ENCODE measurements around the gene FRMD4A.

FRMD4A gene

DNA sequence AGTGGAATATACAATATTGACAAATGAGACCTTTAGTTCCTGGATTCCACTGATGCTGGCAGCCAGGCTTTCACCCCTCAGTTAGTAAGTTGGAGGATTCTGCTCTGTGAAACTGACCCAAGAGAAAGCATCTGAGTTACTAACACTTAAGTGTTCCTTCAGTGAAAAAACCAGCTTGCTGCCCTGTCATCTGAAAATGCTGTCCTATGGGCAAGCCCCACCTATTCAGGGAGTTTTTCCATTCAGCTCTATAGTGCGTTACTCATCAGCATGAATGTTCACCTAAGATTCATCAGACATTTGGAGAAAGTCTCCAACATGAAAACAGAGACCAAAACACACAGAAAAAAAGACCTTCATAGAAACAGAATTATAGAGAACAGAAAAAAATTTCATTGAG, 706.1 kb downstream of the FRMD4A start:
- in situ Hi-C loops (cut with HindIII; ENCODE audit: low pct_ligation_motif_present, low pct_unique_long_range_greater_than_20kb, low sequenced_read_pairs): no loop called here
- no peak for DNase-seq

DNA sequence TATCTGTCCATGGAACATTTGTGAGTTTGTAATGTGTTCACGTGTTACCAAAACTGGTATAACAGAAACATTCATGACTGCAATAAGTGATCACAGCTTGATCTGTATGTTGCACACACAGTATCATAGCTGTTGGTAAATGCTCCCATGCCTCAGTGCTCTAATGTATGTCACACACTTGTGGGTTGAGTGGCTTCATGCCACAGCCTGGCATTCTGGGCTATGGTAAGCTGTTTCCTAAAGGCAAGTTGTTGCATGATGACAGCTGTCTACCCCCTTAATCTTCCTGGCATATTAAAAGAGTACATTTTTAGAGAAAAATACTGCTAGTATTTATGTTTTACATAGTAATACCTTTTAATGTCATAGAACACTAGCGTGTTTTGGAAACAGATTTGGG, 708.8 kb downstream of the FRMD4A start:
- in situ Hi-C loops (cut with HindIII; ENCODE audit: low pct_ligation_motif_present, low pct_unique_long_range_greater_than_20kb, low sequenced_read_pairs): no loop called here
- DNase-seq: no peak

DNA sequence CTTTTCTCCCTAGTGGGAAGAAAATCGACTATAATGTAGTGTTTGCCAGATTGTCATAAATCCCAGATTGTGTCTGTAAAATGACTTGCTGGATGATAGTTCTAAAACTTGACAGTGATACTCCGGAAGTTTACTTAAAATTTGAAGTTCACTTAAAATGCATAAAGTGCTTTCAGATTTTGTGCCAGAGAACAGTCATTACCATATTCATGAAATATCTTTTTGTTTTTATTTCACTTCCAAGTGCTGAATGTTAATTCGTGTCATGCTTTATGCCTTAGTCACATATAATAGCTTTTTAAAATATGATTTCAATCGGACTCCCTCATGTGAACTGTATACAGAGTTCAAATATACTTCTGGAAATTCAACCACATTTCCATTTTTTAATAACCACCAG, 713.6 kb downstream of the FRMD4A start:
- in situ Hi-C loops (cut with HindIII; ENCODE audit: low pct_ligation_motif_present, low pct_unique_long_range_greater_than_20kb, low sequenced_read_pairs): no loop called here
- no peak for DNase-seq

DNA sequence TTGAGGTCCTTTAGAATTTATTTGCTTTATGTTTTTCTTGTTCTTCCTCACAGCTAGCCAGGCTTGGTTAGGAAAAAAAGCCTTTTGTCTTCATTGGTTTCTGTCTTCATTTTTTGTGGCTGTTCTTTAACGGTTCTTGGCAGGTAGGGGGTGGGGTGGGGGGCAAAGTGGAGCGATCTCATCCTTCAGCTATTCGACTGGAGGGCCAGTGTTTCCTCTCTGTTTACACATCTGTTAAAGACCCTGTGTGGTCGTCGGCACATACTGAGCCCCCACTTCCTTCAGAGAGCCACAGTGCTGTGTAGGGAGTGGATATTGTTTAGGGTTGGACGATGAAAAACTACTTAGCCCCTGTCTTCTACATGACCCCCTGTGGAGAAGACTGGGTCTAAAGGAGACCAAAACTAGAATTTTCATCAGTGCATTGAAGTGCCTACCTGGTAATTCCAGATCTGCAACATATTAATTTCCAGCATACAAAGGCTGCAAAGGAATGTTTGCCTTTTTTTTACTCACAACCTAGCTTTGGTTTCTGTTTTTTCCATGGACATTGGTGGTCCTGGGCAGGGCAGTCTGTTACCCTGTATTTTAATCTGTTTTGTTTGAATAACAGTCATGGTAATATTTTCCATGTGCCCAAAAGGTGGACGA, 714.9 kb downstream of the FRMD4A start:
- no peak for DNase-seq
- in situ Hi-C loops (cut with HindIII; ENCODE audit: low pct_ligation_motif_present, low pct_unique_long_range_greater_than_20kb, low sequenced_read_pairs): no loop called here

DNA sequence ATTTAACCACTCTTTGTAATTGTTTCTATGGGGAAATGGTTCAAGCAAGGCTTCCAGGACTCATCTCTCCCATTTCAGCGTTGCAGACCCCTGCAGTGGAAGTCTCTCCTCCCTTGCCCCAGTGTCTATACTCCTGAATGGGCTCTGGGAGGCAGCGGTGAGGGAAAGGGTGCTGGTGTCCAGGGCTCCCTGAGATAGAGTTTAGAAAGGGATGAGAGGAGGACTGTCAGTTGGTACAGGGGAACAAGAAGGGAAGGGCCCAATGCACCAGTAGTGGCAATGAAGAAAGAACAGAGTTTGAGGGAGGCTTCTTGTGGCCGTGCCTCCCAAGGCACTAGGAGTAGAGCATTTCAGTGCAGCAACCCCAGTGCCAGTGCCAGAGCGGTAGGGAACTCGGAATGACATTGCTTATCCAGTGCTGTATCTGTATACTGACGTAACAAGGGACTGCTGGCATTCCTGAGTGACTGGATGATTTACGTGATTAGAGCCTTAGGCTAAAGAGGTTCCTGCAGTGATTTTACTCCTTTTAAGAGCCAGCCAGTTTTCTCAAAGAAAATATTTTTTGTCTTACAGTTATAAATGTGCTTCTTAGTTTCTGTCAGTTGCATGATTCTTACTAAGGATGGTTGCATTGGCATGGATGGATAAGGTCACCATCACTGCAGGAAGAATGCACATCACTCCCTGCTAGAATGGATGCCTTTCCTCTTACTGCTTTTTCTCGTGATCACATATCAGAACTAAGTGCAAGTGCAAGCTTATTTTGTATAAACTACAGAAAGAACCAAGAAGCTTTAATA, 716.0 kb downstream of the FRMD4A start:
- in situ Hi-C loops (cut with HindIII; ENCODE audit: low pct_ligation_motif_present, low pct_unique_long_range_greater_than_20kb, low sequenced_read_pairs): no loop called here
- no peak for DNase-seq

DNA sequence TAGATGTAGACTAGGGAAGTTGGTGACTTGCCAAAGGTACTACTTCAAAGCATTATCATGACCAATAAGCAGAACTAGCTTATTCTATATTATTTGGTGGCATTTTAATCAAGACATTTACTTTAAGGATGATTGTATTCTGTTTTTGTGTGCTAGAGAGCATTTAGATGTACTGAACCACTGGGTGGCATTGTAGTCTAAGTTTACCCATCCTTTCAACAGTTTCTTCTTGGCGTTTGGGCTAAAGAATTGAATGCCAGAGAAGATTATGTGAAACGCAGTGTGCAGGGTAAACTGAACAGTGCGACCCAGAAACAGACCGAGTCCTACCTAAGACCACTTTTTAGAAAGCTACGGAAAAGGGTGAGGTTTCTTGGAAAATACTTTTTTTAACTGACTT, 717.2 kb downstream of the FRMD4A start:
- in situ Hi-C loops (cut with HindIII; ENCODE audit: low pct_ligation_motif_present, low pct_unique_long_range_greater_than_20kb, low sequenced_read_pairs): no loop called here
- DNase-seq: peak; percentile 17

DNA sequence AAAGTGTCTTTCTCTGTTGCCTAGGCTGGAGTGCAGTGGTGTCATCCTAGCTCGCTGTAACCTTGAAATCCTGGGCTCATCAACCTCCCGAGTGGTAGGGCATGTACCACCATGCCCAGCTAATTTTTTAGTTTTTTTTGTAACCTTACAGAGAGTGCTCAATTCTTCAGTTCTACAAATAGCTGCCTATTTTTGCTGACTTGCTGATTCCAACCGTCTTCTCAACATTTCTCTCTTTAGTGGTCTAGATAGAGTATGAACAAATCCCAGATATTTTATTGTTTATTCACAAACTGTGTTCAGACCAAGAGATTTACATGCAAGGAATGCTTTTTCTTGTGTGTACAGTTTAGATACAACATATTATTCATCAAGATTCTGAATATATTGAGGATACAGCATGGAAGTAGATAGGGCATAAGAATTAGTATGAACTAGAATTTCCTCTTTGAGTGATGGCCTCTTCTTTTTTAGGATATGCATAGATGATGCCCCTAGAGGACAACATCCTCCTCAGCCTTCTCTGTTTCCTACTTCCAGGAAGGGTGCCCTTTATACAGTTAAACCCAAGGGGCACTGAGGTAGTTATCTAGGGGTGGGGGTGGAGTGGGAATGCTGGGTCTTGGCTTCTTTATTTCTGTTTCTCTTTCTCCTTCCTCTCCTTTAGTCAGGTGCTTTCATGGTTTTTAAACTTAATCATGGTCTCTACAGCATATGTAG, 717.9 kb downstream of the FRMD4A start:
- DNase-seq: no peak
- in situ Hi-C loops (cut with HindIII; ENCODE audit: low pct_ligation_motif_present, low pct_unique_long_range_greater_than_20kb, low sequenced_read_pairs): no loop called here

DNA sequence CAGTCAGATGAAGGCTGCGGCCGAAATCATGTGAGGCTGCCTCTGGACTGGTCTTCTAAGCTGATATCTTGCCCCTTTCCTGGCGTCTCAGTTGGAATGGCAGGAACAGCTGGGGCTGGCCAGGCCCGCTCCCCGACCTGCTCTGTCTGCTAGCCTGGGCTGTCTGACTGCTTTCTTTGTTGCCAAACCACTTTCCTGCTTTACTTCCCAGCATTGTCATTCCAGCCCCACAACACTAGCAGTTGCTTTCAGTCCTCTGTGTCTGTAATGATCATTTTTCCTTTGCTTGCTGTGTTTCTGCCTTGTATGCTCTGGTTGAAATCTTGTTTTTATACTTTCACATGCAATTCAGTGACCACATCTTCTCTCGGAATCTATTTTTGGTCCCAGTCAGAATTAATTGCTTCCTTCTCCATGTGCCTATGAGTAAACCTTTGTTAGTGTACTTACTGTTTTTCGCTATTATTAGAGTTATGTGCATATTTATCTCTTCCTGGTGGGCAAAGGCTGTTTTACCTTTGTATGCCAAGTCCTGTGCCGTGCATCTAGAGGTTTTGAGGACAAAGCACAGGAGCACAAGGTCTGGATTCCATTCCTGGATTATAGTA, 722.4 kb downstream of the FRMD4A start:
- in situ Hi-C loops (cut with HindIII; ENCODE audit: low pct_ligation_motif_present, low pct_unique_long_range_greater_than_20kb, low sequenced_read_pairs): no loop called here
- no peak for DNase-seq

DNA sequence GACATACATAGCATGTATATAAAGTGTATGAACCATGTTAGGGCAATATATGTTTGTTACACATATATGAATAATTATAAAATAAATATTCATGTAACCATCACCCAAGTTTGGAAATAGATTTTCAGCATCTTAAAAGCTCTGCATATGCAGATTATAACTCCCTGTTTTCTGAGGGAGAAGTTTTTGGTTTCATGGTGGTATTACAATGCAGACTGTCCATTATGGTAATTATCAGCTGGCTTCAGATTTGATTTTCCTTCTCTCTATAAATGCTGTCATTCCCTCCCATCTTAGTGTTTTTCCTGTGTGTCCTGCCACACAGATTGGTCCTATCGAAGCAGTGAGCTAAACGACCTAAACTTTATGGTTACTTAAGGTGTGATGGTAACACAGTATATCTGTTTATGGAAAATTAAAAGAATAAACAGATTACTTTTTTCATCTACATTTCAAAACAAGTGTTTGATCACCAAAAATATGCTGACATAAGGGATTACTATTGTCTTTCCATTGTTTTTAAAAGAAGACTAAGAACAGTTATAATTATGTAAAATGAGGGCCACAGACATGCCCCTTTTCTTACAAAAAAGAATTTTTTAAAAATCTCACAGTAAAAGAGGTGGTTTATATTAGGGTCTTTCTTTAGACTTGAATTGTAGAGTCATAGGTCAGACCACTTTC, 726.2 kb downstream of the FRMD4A start:
- in situ Hi-C loops (cut with HindIII; ENCODE audit: low pct_ligation_motif_present, low pct_unique_long_range_greater_than_20kb, low sequenced_read_pairs): no loop called here
- no peak for DNase-seq

DNA sequence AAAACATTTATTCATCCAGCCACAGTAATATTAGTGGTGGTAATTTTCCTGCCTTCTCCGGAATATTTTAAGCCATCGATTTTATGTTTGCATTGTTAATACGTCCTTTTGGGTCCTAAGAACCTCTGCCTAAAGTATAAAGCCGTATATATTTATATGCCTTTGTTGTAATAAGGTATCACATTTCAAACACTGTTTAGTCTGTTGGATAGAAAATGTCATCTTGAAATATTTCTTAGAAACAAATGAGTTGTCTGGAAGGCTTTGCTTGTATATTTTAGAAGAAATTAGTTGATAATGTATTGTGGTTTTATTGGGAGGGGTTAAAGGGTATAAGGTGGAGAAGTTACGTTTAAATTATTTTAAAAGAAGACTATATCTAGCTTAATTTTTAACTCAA, 732.8 kb downstream of the FRMD4A start:
- in situ Hi-C loops (cut with HindIII; ENCODE audit: low pct_ligation_motif_present, low pct_unique_long_range_greater_than_20kb, low sequenced_read_pairs): no loop called here
- no peak for DNase-seq

DNA sequence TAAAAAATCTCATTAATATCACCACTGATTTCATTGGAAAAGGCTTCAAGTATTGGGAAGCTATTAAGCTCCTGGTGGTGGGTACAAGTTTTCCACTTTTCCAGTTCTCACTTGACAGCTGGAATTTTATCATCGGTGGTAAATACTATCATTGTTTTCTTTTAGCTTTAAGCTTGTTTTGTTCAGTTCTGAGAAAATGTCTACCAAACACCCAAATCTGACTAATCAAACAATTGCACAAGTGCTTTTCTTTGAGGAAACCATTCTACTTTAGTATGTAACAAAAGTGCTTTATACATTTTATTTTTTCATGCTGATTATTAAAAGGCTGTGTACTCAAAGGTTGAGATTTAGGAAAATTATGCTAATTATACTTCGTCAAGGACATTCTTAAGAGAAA, 736.1 kb downstream of the FRMD4A start:
- DNase-seq: no peak
- in situ Hi-C loops (cut with HindIII; ENCODE audit: low pct_ligation_motif_present, low pct_unique_long_range_greater_than_20kb, low sequenced_read_pairs): no loop called here

Data from ACHN (cell line).